Right kidney (tissue), 1 donor: ENCODE data around the gene DTNB.
A peak's percentile ranks its signal among the peaks of the same experiment; 100 is the strongest.
"Not testable (repeated sequence)": the region's sequence is repeated elsewhere in the genome, so short reads cannot be mapped to it uniquely, and the experiment has no call there.

Experiments used
- DNase-seq: peaks from one replicate; pipeline ENCODE4 v3.0.0-alpha.2; 2016

DTNB gene

GRCh38 chr2:25632396-25632795 lies 41.0 kb downstream of the DTNB start:
- DNase-seq: no peak

GRCh38 chr2:25624635-25625034 lies 48.7 kb downstream of the DTNB start:
- no peak for DNase-seq

- DNase-seq: no peak
These were observed 50.0 kb downstream of the DTNB start for GRCh38 chr2:25623361-25623760.

- DNase-seq: no peak
These were observed 52.7 kb downstream of the DTNB start for GRCh38 chr2:25620711-25621110.

GRCh38 chr2:25620077-25620476 lies 53.3 kb downstream of the DTNB start:
- no peak for DNase-seq

- DNase-seq: no peak
These were observed 54.2 kb downstream of the DTNB start for GRCh38 chr2:25619185-25619584.

- no peak for DNase-seq
These were observed 54.7 kb downstream of the DTNB start for GRCh38 chr2:25618676-25619075.

- DNase-seq: peak; percentile 9
These were observed 55.3 kb downstream of the DTNB start for GRCh38 chr2:25617948-25618646.

GRCh38 chr2:25615920-25616319 lies 57.5 kb downstream of the DTNB start:
- DNase-seq: no peak

GRCh38 chr2:25615386-25615785 lies 58.0 kb downstream of the DTNB start:
- no peak for DNase-seq

GRCh38 chr2:25614711-25615110 lies 58.7 kb downstream of the DTNB start:
- DNase-seq: no peak

GRCh38 chr2:25608718-25609117 lies 64.7 kb downstream of the DTNB start:
- no peak for DNase-seq

- DNase-seq: no peak
These were observed 66.5 kb downstream of the DTNB start for GRCh38 chr2:25606892-25607291.

- DNase-seq: no peak
These were observed 71.0 kb downstream of the DTNB start for GRCh38 chr2:25602333-25602723.

- DNase-seq: not testable (repeated sequence)
These were observed 71.6 kb downstream of the DTNB start for GRCh38 chr2:25601711-25602332.

- no peak for DNase-seq
These were observed 74.5 kb downstream of the DTNB start for GRCh38 chr2:25598911-25599310.

GRCh38 chr2:25598332-25598731 lies 75.0 kb downstream of the DTNB start:
- DNase-seq: no peak

GRCh38 chr2:25597881-25598280 lies 75.5 kb downstream of the DTNB start:
- DNase-seq: no peak

GRCh38 chr2:25596516-25597244 lies 76.7 kb downstream of the DTNB start:
- no peak for DNase-seq

- DNase-seq: no peak
These were observed 78.0 kb downstream of the DTNB start for GRCh38 chr2:25595393-25595792.

GRCh38 chr2:25594991-25595390 lies 78.4 kb downstream of the DTNB start:
- no peak for DNase-seq

GRCh38 chr2:25592766-25593292 lies 80.5 kb downstream of the DTNB start:
- DNase-seq: no peak

- no peak for DNase-seq
These were observed 82.4 kb downstream of the DTNB start for GRCh38 chr2:25590921-25591505.
